PFSK-1 (cell line): ENCODE results near the gene PVRIG.

ENCODE experiments used
- FOXP2 ChIP-seq: optimal IDR thresholded peaks from 2 replicates; pipeline ENCODE3; 2011; ENCODE audit warnings: borderline replicate concordance, control low read depth, inconsistent platforms; ENCODE audit not compliant: insufficient read depth; ENCODE audit errors: extremely low read length, extremely low read depth
- POLR2AphosphoS5 ChIP-seq: IDR thresholded peaks from 2 replicates; pipeline ENCODE4 v1.6.1; 2012; ENCODE audit warnings: low read depth, mild to moderate bottlenecking, control low read depth, low read length, moderate library complexity
- SIN3A ChIP-seq: IDR thresholded peaks from 2 replicates; pipeline ENCODE4 v1.6.1; 2012; ENCODE audit warnings: mild to moderate bottlenecking, low read length, moderate library complexity, borderline replicate concordance; ENCODE audit not compliant: insufficient read depth
- TAF1 ChIP-seq: IDR thresholded peaks from 2 replicates; pipeline ENCODE4 v1.6.1; 2012; ENCODE audit warnings: low read length, control low read depth, borderline replicate concordance; ENCODE audit not compliant: insufficient read depth
- TF ChIP-seq, protein P1 (sequence below), 2 experiments: IDR thresholded peaks; 2 replicates each; pipeline versions ENCODE4 v1.6.1 to v1.8.0; 2011 to 2012; ENCODE audit warnings: low read depth in 2 of 2, low read length in 2 of 2, control low read depth in 1 of 2, inconsistent platforms in 1 of 2, mild to moderate bottlenecking in 1 of 2, moderate library complexity in 1 of 2; ENCODE audit not compliant: insufficient read depth in 1 of 2

The PVRIG gene

DNA sequence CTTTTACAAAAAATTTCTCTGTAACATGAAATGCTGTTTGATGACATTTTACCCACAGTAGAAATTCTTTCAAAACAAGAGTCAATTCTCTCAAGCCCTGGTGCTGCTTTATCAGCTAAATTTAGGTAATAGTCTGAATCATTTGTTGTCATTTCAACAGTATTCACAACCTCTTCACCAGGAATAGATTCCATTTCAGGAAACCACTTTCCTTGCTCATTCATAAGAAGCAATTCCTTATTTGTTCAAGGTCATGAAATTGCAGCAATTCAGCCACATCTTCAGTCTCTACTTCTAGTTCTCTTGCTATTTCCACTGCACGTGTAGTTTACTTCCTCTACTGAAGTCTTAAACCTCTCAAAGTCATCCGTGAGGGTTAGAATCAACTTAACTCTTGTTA, 28.0 kb upstream of the PVRIG start:
- TF ChIP-seq POLR2AphosphoS5 (no peak), SIN3A (no peak), TAF1 (no peak), FOXP2 (no peak)
- TF ChIP-seq, protein P1, sequence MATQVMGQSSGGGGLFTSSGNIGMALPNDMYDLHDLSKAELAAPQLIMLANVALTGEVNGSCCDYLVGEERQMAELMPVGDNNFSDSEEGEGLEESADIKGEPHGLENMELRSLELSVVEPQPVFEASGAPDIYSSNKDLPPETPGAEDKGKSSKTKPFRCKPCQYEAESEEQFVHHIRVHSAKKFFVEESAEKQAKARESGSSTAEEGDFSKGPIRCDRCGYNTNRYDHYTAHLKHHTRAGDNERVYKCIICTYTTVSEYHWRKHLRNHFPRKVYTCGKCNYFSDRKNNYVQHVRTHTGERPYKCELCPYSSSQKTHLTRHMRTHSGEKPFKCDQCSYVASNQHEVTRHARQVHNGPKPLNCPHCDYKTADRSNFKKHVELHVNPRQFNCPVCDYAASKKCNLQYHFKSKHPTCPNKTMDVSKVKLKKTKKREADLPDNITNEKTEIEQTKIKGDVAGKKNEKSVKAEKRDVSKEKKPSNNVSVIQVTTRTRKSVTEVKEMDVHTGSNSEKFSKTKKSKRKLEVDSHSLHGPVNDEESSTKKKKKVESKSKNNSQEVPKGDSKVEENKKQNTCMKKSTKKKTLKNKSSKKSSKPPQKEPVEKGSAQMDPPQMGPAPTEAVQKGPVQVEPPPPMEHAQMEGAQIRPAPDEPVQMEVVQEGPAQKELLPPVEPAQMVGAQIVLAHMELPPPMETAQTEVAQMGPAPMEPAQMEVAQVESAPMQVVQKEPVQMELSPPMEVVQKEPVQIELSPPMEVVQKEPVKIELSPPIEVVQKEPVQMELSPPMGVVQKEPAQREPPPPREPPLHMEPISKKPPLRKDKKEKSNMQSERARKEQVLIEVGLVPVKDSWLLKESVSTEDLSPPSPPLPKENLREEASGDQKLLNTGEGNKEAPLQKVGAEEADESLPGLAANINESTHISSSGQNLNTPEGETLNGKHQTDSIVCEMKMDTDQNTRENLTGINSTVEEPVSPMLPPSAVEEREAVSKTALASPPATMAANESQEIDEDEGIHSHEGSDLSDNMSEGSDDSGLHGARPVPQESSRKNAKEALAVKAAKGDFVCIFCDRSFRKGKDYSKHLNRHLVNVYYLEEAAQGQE (IDR thresholded peaks at IDR 0.05; ENCODE audit: insufficient read depth in 1 of 2, low read depth in 2 of 2, low read length in 2 of 2), result no peak

DNA sequence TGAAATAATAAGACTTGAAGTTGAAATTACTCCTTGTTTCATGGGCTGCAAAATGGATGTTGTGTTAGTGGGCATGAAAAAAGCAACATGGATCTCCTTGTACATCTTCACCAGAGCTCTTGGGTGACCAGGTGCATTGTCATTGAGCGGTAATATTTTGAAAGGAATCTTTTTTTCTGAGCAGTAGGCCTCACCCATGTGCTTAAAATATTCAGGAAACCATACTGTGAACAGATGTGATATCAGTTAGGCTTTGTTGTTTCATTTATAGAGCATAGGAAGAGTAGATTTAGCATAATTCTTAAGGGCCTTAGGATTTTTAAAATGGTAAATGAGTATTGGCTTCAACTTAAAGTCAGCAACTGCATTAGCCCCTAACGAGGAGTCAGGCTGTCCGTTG, 26.8 kb upstream of the PVRIG start:
- TF ChIP-seq, protein P1 (IDR thresholded peaks at IDR 0.05; ENCODE audit: insufficient read depth in 1 of 2, low read depth in 2 of 2, low read length in 2 of 2), result no peak
- TF ChIP-seq POLR2AphosphoS5 (no peak), TAF1 (no peak), SIN3A (no peak), FOXP2 (no peak)

DNA sequence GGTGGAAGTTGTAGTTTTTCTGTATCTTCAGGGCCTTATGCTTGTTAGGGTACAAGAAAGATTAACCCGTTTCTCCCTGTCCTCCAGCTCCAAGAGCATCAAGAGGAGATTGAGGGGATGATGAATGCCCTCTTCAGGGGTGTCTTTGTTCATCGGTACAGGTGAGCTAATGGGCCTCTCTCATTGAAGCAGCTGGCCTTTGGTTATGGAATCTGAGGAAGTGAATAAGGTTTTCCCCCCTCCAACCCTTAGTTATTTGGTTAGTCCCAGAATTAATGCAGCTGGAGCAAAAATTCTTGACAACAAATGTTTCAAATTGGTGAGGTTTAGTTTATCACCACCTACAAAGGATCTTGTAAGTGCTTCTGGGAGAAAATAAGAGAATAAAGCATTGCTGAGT, 24.5 kb upstream of the PVRIG start:
- TF ChIP-seq SIN3A, result no peak
- TF ChIP-seq POLR2AphosphoS5, result no peak
- no peak for TF ChIP-seq TAF1
- TF ChIP-seq, protein P1 (IDR thresholded peaks at IDR 0.05; ENCODE audit: insufficient read depth in 1 of 2, low read depth in 2 of 2, low read length in 2 of 2), result no peak
- TF ChIP-seq FOXP2, result no peak

DNA sequence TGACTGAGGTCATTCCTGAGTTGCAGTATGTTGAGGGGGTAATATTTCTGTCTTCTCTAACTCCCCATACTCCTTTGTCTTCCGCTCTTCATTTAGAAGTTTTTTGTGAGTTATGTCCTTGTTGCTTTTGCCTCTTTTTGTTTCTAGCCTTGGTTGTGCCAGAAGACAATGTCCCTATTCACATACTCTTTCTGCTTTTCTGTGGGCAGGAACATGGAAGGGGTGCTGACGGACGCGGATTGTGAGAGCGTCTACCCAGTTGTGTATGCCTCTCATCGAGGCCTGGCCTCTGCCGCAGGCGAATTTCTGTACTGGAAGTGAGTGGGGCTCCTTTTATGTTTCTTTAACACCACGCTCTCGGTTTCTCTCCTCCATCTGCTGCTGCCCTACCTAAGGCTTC, 21.5 kb upstream of the PVRIG start:
- no peak for TF ChIP-seq POLR2AphosphoS5
- no peak for TF ChIP-seq SIN3A
- TF ChIP-seq FOXP2, result no peak
- TF ChIP-seq TAF1, result no peak
- TF ChIP-seq, protein P1 (IDR thresholded peaks at IDR 0.05; ENCODE audit: insufficient read depth in 1 of 2, low read depth in 2 of 2, low read length in 2 of 2), result no peak

DNA sequence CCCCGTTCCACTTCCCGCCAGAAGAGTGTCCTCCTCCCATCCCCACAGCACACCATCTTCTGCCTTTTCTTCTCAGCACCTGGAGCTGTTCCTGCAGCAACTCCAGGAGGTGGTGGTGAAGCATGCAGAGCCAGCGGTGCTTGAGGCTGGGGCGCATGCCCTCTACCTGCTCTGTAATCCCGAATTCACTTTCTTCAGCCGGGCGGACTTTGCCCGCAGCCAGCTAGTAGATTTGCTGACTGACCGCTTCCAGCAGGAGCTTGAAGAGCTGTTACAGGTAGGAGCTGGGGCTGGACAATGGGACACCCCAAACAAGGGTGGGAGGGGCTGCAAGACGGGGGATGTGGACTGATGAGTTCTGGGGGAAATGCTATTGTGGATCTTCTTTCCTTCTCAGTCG, 19.1 kb upstream of the PVRIG start:
- TF ChIP-seq, protein P1 (IDR thresholded peaks at IDR 0.05; ENCODE audit: insufficient read depth in 1 of 2, low read depth in 2 of 2, low read length in 2 of 2), result no peak
- no peak for TF ChIP-seq POLR2AphosphoS5
- no peak for TF ChIP-seq SIN3A
- no peak for TF ChIP-seq TAF1
- TF ChIP-seq FOXP2, result no peak
